Spleen (tissue), 7 donors: ENCODE data around the gene NAPEPLD.
"Not testable (repeated sequence)": the region's sequence is repeated elsewhere in the genome, so short reads cannot be mapped to it uniquely, and the experiment has no call there.

Experiments
- CTCF ChIP-seq, 11 experiments: fragments of 200-600 bp in 7 of 11; fragments of 450-650 bp in 4 of 11; sonication (generic) in 4 of 11; IDR thresholded peaks in 8 of 11; conservative IDR thresholded peaks in 3 of 11; 1 replicate in 7 of 11; 2 replicates in 4 of 11; pipeline versions ENCODE4 v1.4.0 to v1.8.0; 2016 to 2021; ENCODE audit warnings: antibody characterized with exemption in 11 of 11, inconsistent platforms in 4 of 11, mild to moderate bottlenecking in 1 of 11
- POLR2A ChIP-seq, 3 donors: fragments of 450-650 bp; IDR thresholded peaks; one replicate each; pipeline ENCODE4 v1.5.1; 2017; ENCODE audit warnings: antibody characterized with exemption in 3 of 3, mild to moderate bottlenecking in 1 of 3
- donor health status: DM: no; HTN: no; CAD: no; lungs with moderate emphysema.
- donor health status: DM: no; HTN: no; CAD: no.
- donor health status: DM: no; HTN: no; CAD: no.

- TF ChIP-seq CTCF (IDR thresholded peaks at IDR 0.05 in 8 of 11, conservative IDR thresholded peaks at IDR 0.05 in 3 of 11); POLR2A (IDR thresholded peaks at IDR 0.05): not testable (repeated sequence)
These were observed 53.3 kb downstream of the NAPEPLD start for GRCh38 chr7:103095558-103095957.
